Stimulated activated naive CD4-positive, alpha-beta T cell (primary cell): ENCODE results near the gene MRGPRX4.

Experiments
- DNase-seq, 6 experiments: peaks; one replicate each; lab custom pipeline; 2025; lab: John Stamatoyannopoulos, UW

MRGPRX4 gene

DNA sequence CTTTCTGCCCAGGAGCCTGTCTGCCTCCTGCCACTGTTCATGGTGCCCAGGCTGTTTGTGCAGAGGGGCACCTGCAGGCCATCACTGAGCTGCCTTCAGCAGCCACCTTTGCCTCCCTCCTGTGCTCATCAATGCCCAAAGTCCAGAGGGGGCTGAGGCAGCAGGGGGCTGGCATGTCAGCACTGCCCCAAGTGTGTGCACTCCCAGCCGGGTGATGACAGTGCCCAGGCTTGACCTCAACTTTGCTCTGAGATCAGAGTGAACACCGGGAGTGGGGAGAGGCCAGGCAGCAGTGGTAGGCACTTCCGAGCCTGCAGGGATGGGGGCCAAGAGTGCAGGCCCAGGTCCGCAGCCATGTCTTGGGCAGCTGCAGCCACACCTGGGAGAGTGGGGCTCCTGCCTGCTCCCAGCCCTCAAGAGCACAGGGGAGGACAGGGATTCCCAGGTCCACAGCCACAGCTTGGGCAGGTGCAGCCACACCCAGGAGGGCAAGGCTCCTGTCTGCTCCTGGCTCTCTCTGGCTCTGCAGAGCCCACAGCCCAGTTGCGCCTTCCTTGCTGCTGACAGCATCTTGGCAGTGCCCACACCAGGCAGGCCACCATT is 48.7 kb downstream of the MRGPRX4 start:
- DNase-seq, result no peak

- no peak for DNase-seq
These were observed 50.3 kb downstream of the MRGPRX4 start for GRCh38 chr11:18222814-18223421.
